ENCODE data around the gene LZTR1. TPM values are rescaled to one million over a fixed set of nuclear protein-coding genes. Genes with fewer than 3 reads are reported as not detected.

LZTR1 gene
- total and polyA plus RNA-seq, 10 of the 15 experiments (the other 5 are each of a cell fraction or from before 2014, with no cell fraction given) = 0.82 to 50.3 (median 19.3) TPM

DNA sequence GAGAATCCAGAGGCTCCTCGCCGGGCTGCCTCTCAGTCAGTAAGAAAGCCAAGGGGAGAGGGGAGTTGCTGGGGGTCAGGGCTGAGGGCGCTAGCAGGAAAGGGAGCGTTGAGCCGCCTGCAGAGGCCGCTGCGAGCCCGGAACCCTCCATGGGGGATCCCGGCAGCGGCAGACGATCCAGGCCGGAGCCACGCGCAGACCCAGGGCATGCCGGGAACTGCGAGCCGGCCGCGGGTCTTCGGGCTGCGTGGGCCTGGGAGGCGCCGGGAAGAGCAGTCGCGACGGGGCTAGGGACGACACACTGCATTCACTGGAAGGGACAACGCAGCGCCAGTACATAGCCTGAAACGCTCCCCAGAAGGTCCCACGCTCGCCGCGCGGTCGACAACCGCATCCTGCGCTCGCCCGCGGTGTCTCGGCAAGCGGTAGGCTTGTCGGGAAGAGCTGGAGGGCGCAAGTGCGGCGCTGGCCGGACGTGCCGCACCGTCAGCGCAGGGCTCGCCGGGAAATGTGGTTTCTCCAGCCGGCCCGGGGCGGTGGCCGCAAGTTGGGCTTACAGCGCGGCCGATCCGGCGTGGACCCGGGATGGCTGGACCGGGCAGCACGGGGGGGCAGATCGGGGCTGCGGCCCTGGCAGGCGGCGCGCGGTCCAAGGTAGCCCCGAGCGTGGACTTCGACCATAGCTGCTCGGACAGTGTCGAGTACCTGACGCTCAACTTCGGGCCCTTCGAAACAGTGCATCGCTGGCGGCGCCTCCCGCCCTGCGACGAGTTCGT, at the start of gene LZTR1 (continued):
- TF ChIP-seq, protein P1, sequence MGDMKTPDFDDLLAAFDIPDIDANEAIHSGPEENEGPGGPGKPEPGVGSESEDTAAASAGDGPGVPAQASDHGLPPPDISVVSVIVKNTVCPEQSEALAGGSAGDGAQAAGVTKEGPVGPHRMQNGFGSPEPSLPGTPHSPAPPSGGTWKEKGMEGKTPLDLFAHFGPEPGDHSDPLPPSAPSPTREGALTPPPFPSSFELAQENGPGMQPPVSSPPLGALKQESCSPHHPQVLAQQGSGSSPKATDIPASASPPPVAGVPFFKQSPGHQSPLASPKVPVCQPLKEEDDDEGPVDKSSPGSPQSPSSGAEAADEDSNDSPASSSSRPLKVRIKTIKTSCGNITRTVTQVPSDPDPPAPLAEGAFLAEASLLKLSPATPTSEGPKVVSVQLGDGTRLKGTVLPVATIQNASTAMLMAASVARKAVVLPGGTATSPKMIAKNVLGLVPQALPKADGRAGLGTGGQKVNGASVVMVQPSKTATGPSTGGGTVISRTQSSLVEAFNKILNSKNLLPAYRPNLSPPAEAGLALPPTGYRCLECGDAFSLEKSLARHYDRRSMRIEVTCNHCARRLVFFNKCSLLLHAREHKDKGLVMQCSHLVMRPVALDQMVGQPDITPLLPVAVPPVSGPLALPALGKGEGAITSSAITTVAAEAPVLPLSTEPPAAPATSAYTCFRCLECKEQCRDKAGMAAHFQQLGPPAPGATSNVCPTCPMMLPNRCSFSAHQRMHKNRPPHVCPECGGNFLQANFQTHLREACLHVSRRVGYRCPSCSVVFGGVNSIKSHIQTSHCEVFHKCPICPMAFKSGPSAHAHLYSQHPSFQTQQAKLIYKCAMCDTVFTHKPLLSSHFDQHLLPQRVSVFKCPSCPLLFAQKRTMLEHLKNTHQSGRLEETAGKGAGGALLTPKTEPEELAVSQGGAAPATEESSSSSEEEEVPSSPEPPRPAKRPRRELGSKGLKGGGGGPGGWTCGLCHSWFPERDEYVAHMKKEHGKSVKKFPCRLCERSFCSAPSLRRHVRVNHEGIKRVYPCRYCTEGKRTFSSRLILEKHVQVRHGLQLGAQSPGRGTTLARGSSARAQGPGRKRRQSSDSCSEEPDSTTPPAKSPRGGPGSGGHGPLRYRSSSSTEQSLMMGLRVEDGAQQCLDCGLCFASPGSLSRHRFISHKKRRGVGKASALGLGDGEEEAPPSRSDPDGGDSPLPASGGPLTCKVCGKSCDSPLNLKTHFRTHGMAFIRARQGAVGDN (IDR thresholded peaks at IDR 0.05) = peak; percentile 98
- TF ChIP-seq IKZF1 (conservative IDR thresholded peaks at IDR 0.05) (peak; percentile 98), NFXL1 (IDR thresholded peaks at IDR 0.05; ENCODE audit: borderline replicate concordance) (no peak), CBX3 (IDR thresholded peaks at IDR 0.05; ENCODE audit: borderline replicate concordance, low read depth) (no peak), ZBTB40 (IDR thresholded peaks at IDR 0.05; ENCODE audit: borderline replicate concordance) (peak; percentile 47; the same call in 1 of the 2 replicates), POLR2A (IDR thresholded peaks at IDR 0.05; ENCODE audit: low read depth, low read length) (peak; percentile 99), IRF3 (IDR thresholded peaks at IDR 0.05) (no peak; the same call in 1 of the 2 replicates), HDGF (IDR thresholded peaks at IDR 0.05) (peak; percentile 41; the same call in 1 of the 2 replicates), ZNF384 (IDR thresholded peaks at IDR 0.05; ENCODE audit: borderline replicate concordance, low read depth, low read length) (no peak), ZSCAN29 (IDR thresholded peaks at IDR 0.05) (no peak), MYB (IDR thresholded peaks at IDR 0.05; ENCODE audit: borderline replicate concordance, low read depth, low read length) (0 out of 2 replicates have a peak, but pooled peaks have one; percentile 24), BACH1 (IDR thresholded peaks at IDR 0.05; ENCODE audit: borderline replicate concordance) (peak; percentile 70; the same call in 1 of the 2 replicates), DPF2 (IDR thresholded peaks at IDR 0.05) (peak; percentile 84; the same call in 1 of the 2 replicates), POLR2AphosphoS5 (IDR thresholded peaks at IDR 0.05; ENCODE audit: low read length) (peak; percentile 94), CTCF (IDR thresholded peaks at IDR 0.05 in 2 of 3, conservative IDR thresholded peaks at IDR 0.05 in 1 of 3; ENCODE audit: control insufficient read depth in 2 of 3, extremely low read depth in 1 of 3, insufficient read depth in 1 of 3, low read depth in 3 of 3, low read length in 3 of 3) (peak; percentile 61 to 84 (median 66)), HCFC1 (IDR thresholded peaks at IDR 0.05; ENCODE audit: low read length) (peak; percentile 81)
- TF ChIP-seq, protein P2, sequence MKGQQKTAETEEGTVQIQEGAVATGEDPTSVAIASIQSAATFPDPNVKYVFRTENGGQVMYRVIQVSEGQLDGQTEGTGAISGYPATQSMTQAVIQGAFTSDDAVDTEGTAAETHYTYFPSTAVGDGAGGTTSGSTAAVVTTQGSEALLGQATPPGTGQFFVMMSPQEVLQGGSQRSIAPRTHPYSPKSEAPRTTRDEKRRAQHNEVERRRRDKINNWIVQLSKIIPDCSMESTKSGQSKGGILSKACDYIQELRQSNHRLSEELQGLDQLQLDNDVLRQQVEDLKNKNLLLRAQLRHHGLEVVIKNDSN (IDR thresholded peaks at IDR 0.05; ENCODE audit: borderline replicate concordance, extremely low read length, insufficient read depth, low read depth, low read length) = no peak
